SK-N-SH (cell line): ENCODE data around the gene P2RY14.

ENCODE experiments used
- ELF1 ChIP-seq: IDR thresholded peaks from 2 replicates; pipeline ENCODE4 v1.4.0; 2012
- JUND ChIP-seq: IDR thresholded peaks from 2 replicates; pipeline ENCODE4 v1.4.0; 2012
- POLR2AphosphoS5 ChIP-seq: IDR thresholded peaks from 2 replicates; pipeline ENCODE4 v1.6.1; 2012; ENCODE audit warnings: low read depth, low read length
- RAD21 ChIP-seq: IDR thresholded peaks from 2 replicates; pipeline ENCODE4 v1.6.1; 2012; ENCODE audit warnings: mild to moderate bottlenecking, low read length
- RXRA ChIP-seq: IDR thresholded peaks from 2 replicates; pipeline ENCODE4 v1.4.0; 2012; ENCODE audit warnings: low read depth, mild to moderate bottlenecking, borderline replicate concordance
- SIN3A ChIP-seq: IDR thresholded peaks from 2 replicates; pipeline ENCODE4 v1.6.1; 2012; ENCODE audit warnings: low read depth, mild to moderate bottlenecking, low read length, moderate library complexity, borderline replicate concordance
- TAF1 ChIP-seq: IDR thresholded peaks from 2 replicates; pipeline ENCODE4 v1.6.1; 2012; ENCODE audit warnings: low read depth, mild to moderate bottlenecking, low read length, moderate library complexity, borderline replicate concordance
- TEAD4 ChIP-seq: IDR thresholded peaks from 2 replicates; pipeline ENCODE4 v1.4.0; 2012; ENCODE audit warnings: mild to moderate bottlenecking, borderline replicate concordance; ENCODE audit not compliant: insufficient read depth
- YY1 ChIP-seq: IDR thresholded peaks from 2 replicates; pipeline ENCODE4 v1.4.0; 2012; ENCODE audit warnings: low read depth, mild to moderate bottlenecking
- TF ChIP-seq, protein P1 (sequence below): fragments of 200-600 bp; sonication (generic); IDR thresholded peaks from 2 replicates; pipeline ENCODE4 v1.6.1; 2017; ENCODE audit warnings: antibody characterized with exemption, mild to moderate bottlenecking, moderate library complexity
- TF ChIP-seq, protein P2 (sequence below): IDR thresholded peaks from 2 replicates; pipeline ENCODE4 v1.4.0; 2012; ENCODE audit warnings: low read depth

DNA sequence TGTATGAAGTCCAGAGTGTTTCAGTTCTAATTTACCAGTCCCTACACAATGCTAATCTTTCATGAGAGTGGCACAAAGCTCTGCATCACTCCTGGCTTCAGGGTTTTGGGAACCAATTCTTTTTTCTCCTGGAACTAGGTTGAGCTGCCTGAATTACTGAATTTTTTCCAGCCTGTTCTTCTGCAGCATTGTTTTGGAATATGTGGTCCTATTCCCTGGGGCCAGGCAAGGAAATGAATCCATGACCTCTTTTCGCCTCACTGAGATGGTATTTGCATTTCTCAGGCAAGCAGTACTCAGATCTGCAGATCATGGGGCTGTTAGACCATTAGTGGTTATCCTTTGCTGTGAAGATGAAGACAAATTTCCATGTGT is 49.7 kb downstream of the P2RY14 start:
- TF ChIP-seq YY1 (no peak), JUND (no peak), TAF1 (no peak), ELF1 (no peak), POLR2AphosphoS5 (no peak), TEAD4 (no peak), RAD21 (no peak), SIN3A (no peak), RXRA (no peak)
- TF ChIP-seq, protein P1, sequence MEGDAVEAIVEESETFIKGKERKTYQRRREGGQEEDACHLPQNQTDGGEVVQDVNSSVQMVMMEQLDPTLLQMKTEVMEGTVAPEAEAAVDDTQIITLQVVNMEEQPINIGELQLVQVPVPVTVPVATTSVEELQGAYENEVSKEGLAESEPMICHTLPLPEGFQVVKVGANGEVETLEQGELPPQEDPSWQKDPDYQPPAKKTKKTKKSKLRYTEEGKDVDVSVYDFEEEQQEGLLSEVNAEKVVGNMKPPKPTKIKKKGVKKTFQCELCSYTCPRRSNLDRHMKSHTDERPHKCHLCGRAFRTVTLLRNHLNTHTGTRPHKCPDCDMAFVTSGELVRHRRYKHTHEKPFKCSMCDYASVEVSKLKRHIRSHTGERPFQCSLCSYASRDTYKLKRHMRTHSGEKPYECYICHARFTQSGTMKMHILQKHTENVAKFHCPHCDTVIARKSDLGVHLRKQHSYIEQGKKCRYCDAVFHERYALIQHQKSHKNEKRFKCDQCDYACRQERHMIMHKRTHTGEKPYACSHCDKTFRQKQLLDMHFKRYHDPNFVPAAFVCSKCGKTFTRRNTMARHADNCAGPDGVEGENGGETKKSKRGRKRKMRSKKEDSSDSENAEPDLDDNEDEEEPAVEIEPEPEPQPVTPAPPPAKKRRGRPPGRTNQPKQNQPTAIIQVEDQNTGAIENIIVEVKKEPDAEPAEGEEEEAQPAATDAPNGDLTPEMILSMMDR = no peak
- TF ChIP-seq, protein P2, sequence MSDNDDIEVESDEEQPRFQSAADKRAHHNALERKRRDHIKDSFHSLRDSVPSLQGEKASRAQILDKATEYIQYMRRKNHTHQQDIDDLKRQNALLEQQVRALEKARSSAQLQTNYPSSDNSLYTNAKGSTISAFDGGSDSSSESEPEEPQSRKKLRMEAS = no peak
